Motor neuron (in vitro differentiated cells): ENCODE measurements around the gene EML1. TPM values are rescaled to one million over a fixed set of nuclear protein-coding genes. Genes with fewer than 3 reads are reported as not detected.

ENCODE experiments used
- ATAC-seq, 8 experiments: fragments of 200-7000 bp; cut with Tn5 transposase; replicated peaks in 6 of 8; 2 replicates each; pipeline ENCODE4 v1.8.0; 2021; ENCODE audit warnings: mild to moderate bottlenecking in 8 of 8, moderate library complexity in 8 of 8
- H3K27ac ChIP-seq, 2 donors: fragments of 250-450 bp; sonication (Bioruptor Pico); 2 replicates each; pipeline ENCODE4 v1.9.0; 2021; ENCODE audit warnings: antibody characterized with exemption in 2 of 2, mild to moderate bottlenecking in 2 of 2, moderate library complexity in 1 of 2
- H3K4me1 ChIP-seq, 2 donors: fragments of 250-450 bp; sonication (Bioruptor Pico); replicated peaks in 1 of 2; 2 replicates each; pipeline ENCODE4 v1.6.1; 2021; ENCODE audit warnings: antibody characterized with exemption in 2 of 2, mild to moderate bottlenecking in 2 of 2, moderate library complexity in 1 of 2
- H3K4me3 ChIP-seq, 5 donors: fragments of 250-450 bp; sonication (Bioruptor Pico); 2 replicates each; pipeline ENCODE4 v1.9.0; 2021; ENCODE audit warnings: antibody characterized with exemption in 5 of 5, mild to moderate bottlenecking in 5 of 5, moderate library complexity in 4 of 5
- WGBS, 10 experiments: fragments of 450-650 bp; shearing (Covaris generic); methylation state at CpG; one replicate each; pipeline ENCODE4 v1.0.0; 2022; 5-methylcytosine and 5-hydroxymethylcytosine counted together
- in situ Hi-C, 9 experiments: fragments of 400-800 bp; cut with MboI; loops; one replicate each; pipeline ENCODE4 v1.15.0; 2021; ENCODE audit warnings: low sequenced_read_pairs in 9 of 9, low pct_unique_long_range_greater_than_20kb in 2 of 9; ENCODE audit not compliant: unreplicated experiment in 9 of 9
- total RNA-seq, 8 experiments: library from RNA; unstranded; fragments of 300-600 nt; gene quantifications; 2 replicates each; pipeline versions ENCODE4 v1.2.3 to v1.2.4, GENCODE V29; 2022

Gene EML1
- total RNA-seq, 8 experiments from 2014 or later: 15.1 to 86.6 (median 25.5) TPM

- H3K4me1 ChIP-seq: peaks cover 19 to 31% of the 10 kb centered on the region in 2 donors
- H3K27ac ChIP-seq: no peak overlapping the region
- in situ Hi-C loops: loop anchor here in 1 of 9 experiments (10.0 kb wide), 1 partner anchor 82 kb away; no protein-coding TSS in a partner anchor
- 66 to 100% (median 83%) methylated on average over 1 to 11 of the region's 14 CpGs for WGBS, 10 experiments
- H3K4me3 ChIP-seq: no peak overlapping the region
- peak in 2 of 8 experiments; percentile 7 to 21 for ATAC-seq
Observed at GRCh38 chr14:99803106-99803775, 10.0 kb downstream of the EML1 start.

GRCh38 chr14:99803803-99804202 lies 10.6 kb downstream of the EML1 start:
- no peak overlapping the region for H3K27ac ChIP-seq
- in situ Hi-C loops: loop anchor here in 1 of 9 experiments (10.0 kb wide), 1 partner anchor 81 kb away; no protein-coding TSS in a partner anchor
- H3K4me1 ChIP-seq: peaks cover 19 to 31% of the 10 kb centered on the region in 2 donors
- peak in 3 of 8 experiments; percentile 19 to 38 (median 21) for ATAC-seq
- no peak overlapping the region for H3K4me3 ChIP-seq
- 36 to 83% (median 60%) methylated on average over 1 to 6 of the region's 6 CpGs for WGBS, 10 experiments

GRCh38 chr14:99805757-99806439 lies 12.7 kb downstream of the EML1 start:
- ATAC-seq: no peak
- H3K4me3 ChIP-seq: no peak overlapping the region
- in situ Hi-C loops: loop anchor here in 1 of 9 experiments (10.0 kb wide), 1 partner anchor 79 kb away; no protein-coding TSS in a partner anchor
- no peak overlapping the region for H3K27ac ChIP-seq
- H3K4me1 ChIP-seq: peaks cover 22 to 34% of the 10 kb centered on the region in 2 donors
- WGBS, 10 experiments: 58 to 100% (median 87%) methylated on average over 1 to 12 of the region's 12 CpGs; no CpG with 5 or more reads in 1 of the 10 experiments

GRCh38 chr14:99806836-99807235 lies 13.6 kb downstream of the EML1 start:
- in situ Hi-C loops: loop anchor here in 1 of 9 experiments (10.0 kb wide), 1 partner anchor 78 kb away; no protein-coding TSS in a partner anchor
- no peak for ATAC-seq
- Histone ChIP-seq H3K4me1 (peaks cover 22 to 33% of the 10 kb centered on the region in 2 donors), H3K4me3 (no peak overlapping the region), H3K27ac (no peak overlapping the region)
- 14 to 100% (median 85%) methylated on average over 1 to 10 of the region's 10 CpGs; no CpG with 5 or more reads in 1 of the 10 experiments for WGBS, 10 experiments

GRCh38 chr14:99807413-99808153 lies 14.4 kb downstream of the EML1 start:
- in situ Hi-C loops: loop anchor here in 1 of 9 experiments (10.0 kb wide), 1 partner anchor 77 kb away; no protein-coding TSS in a partner anchor
- ATAC-seq: peak in 4 of 8 experiments; percentile 21 to 82 (median 76)
- H3K4me1 ChIP-seq: peaks cover 25 to 27% of the 10 kb centered on the region in 2 donors
- 0 to 100% (median 84%) methylated on average over 1 to 5 of the region's 10 CpGs; no CpG with 5 or more reads in 1 of the 10 experiments for WGBS, 10 experiments
- H3K27ac ChIP-seq: no peak overlapping the region
- no peak overlapping the region for H3K4me3 ChIP-seq

GRCh38 chr14:99808154-99808505 lies 14.9 kb downstream of the EML1 start:
- no peak for ATAC-seq
- Histone ChIP-seq H3K27ac (no peak overlapping the region), H3K4me1 (peaks cover 22 to 23% of the 10 kb centered on the region in 2 donors), H3K4me3 (no peak overlapping the region)
- in situ Hi-C loops: loop anchor here in 1 of 9 experiments (10.0 kb wide), 1 partner anchor 77 kb away; no protein-coding TSS in a partner anchor
- 0 to 89% (median 83%) methylated on average over 1 to 5 of the region's 5 CpGs for WGBS, 10 experiments

- peaks cover 18 to 20% of the 10 kb centered on the region in 2 donors for H3K4me1 ChIP-seq
- H3K4me3 ChIP-seq: no peak overlapping the region
- no peak overlapping the region for H3K27ac ChIP-seq
- no peak for ATAC-seq
- in situ Hi-C loops: loop anchor here in 1 of 9 experiments (10.0 kb wide), 1 partner anchor 76 kb away; no protein-coding TSS in a partner anchor
- WGBS, 10 experiments: 0 to 97% (median 84%) methylated on average over 1 to 3 of the region's 3 CpGs
Observed at GRCh38 chr14:99808515-99808914, 15.3 kb downstream of the EML1 start.

GRCh38 chr14:99809360-99809759 lies 16.1 kb downstream of the EML1 start:
- Histone ChIP-seq H3K4me1 (peaks cover 9 to 14% of the 10 kb centered on the region in 2 donors), H3K27ac (no peak overlapping the region), H3K4me3 (no peak overlapping the region)
- ATAC-seq: peak in 4 of 8 experiments; percentile 14 to 58 (median 43)
- in situ Hi-C loops: loop anchor here in 1 of 9 experiments (10.0 kb wide), 1 partner anchor 75 kb away; no protein-coding TSS in a partner anchor
- 0 to 100% (median 86%) methylated on average over 1 to 8 of the region's 9 CpGs; no CpG with 5 or more reads in 1 of the 10 experiments for WGBS, 10 experiments

GRCh38 chr14:99809859-99810558 lies 16.8 kb downstream of the EML1 start:
- Histone ChIP-seq H3K4me1 (peaks cover 6 to 11% of the 10 kb centered on the region in 2 donors), H3K27ac (no peak overlapping the region), H3K4me3 (no peak overlapping the region)
- ATAC-seq: peak in 3 of 8 experiments; percentile 31 to 65 (median 47)
- WGBS, 10 experiments: 16 to 100% (median 75%) methylated on average over 1 to 10 of the region's 16 CpGs; no CpG with 5 or more reads in 2 of the 10 experiments
- in situ Hi-C loops: loop anchor here in 1 of 9 experiments (10.0 kb wide), 1 partner anchor 75 kb away; no protein-coding TSS in a partner anchor

GRCh38 chr14:99810559-99810874 lies 17.3 kb downstream of the EML1 start:
- in situ Hi-C loops: no loop called here
- H3K4me3 ChIP-seq: no peak overlapping the region
- no peak for ATAC-seq
- peaks cover 6 to 11% of the 10 kb centered on the region in 2 donors for H3K4me1 ChIP-seq
- H3K27ac ChIP-seq: no peak overlapping the region
- WGBS, 10 experiments: 44 to 100% (median 100%) methylated on average over 1 to 2 of the region's 2 CpGs; no CpG with 5 or more reads in 2 of the 10 experiments

- peak in 2 of 8 experiments; percentile 27 to 49 for ATAC-seq
- WGBS, 10 experiments: 70 to 100% (median 87%) methylated on average over 1 to 4 of the region's 9 CpGs; no CpG with 5 or more reads in 4 of the 10 experiments
- Histone ChIP-seq H3K4me3 (no peak overlapping the region), H3K4me1 (peaks cover 3 to 11% of the 10 kb centered on the region in 2 donors), H3K27ac (no peak overlapping the region)
- in situ Hi-C loops: no loop called here
Observed at GRCh38 chr14:99812096-99812750, 19.0 kb downstream of the EML1 start.
